Measurements from ENCODE around the gene MXRA7.
"Not testable (repeated sequence)": the region's sequence is repeated elsewhere in the genome, so short reads cannot be mapped to it uniquely, and the experiment has no call there.

Gene MXRA7

GRCh38 chr17:76710863-76711611, at the start of gene MXRA7:
Gene MXRA7 (minus strand): TSS chr17:76710965. CDS start chr17:76710946, 19 bp downstream.
- DNase-seq: no peak

- DNase-seq: no peak
Observed at GRCh38 chr17:76758570-76758969, 47.8 kb upstream of the MXRA7 start.

- DNase-seq: no peak
Observed at GRCh38 chr17:76757256-76757655, 46.5 kb upstream of the MXRA7 start.

- DNase-seq: no peak
Observed at GRCh38 chr17:76755285-76755684, 44.5 kb upstream of the MXRA7 start.

- DNase-seq: no peak
Observed at GRCh38 chr17:76753061-76753961, 42.5 kb upstream of the MXRA7 start.

GRCh38 chr17:76752006-76752405, 41.2 kb upstream of the MXRA7 start:
- no peak for DNase-seq

GRCh38 chr17:76751416-76751993, 40.7 kb upstream of the MXRA7 start:
- no peak for DNase-seq

GRCh38 chr17:76748657-76749056, 37.9 kb upstream of the MXRA7 start:
- no peak for DNase-seq

GRCh38 chr17:76747716-76748363, 37.1 kb upstream of the MXRA7 start:
- DNase-seq: no peak

GRCh38 chr17:76745785-76746184, 35.0 kb upstream of the MXRA7 start:
- DNase-seq: not testable (repeated sequence)

- DNase-seq: no peak
Observed at GRCh38 chr17:76744747-76745146, 34.0 kb upstream of the MXRA7 start.

- DNase-seq: no peak
Observed at GRCh38 chr17:76742958-76743357, 32.2 kb upstream of the MXRA7 start.

GRCh38 chr17:76740329-76741118, 29.8 kb upstream of the MXRA7 start:
- no peak for DNase-seq

- DNase-seq: not testable (repeated sequence)
Observed at GRCh38 chr17:76739568-76740115, 28.9 kb upstream of the MXRA7 start.

- no peak for DNase-seq
Observed at GRCh38 chr17:76738468-76738850, 27.7 kb upstream of the MXRA7 start.

- no peak for DNase-seq
Observed at GRCh38 chr17:76737676-76738467, 27.1 kb upstream of the MXRA7 start, which contains the start of gene MFSD11. Gene MFSD11 (plus strand): TSS chr17:76738119. CDS start chr17:76738353, 234 bp downstream.

- peak; percentile 84 for DNase-seq
Observed at GRCh38 chr17:76737082-76737675, 26.4 kb upstream of the MXRA7 start, which contains the start of gene SRSF2. Gene SRSF2 (minus strand): TSS chr17:76737331. CDS start chr17:76737160, 171 bp downstream.

- DNase-seq: no peak
Observed at GRCh38 chr17:76736349-76737081, 25.8 kb upstream of the MXRA7 start.

GRCh38 chr17:76735586-76736348, 25.0 kb upstream of the MXRA7 start:
- DNase-seq: no peak
